Suppressor macrophage treated with lipopolysaccharide for 1 hour (primary cell): ENCODE data around the gene KRTAP10-10.
"Not testable (repeated sequence)": the region's sequence is repeated elsewhere in the genome, so short reads cannot be mapped to it uniquely, and the experiment has no call there.

Source experiments
- DNase-seq, 3 donors: peaks; one replicate each; pipeline ENCODE4 v3.0.0-alpha.2; 2020 to 2022

Gene KRTAP10-10

GRCh38 chr21:44627181-44627822, 9.9 kb upstream of the KRTAP10-10 start:
- not testable (repeated sequence) for DNase-seq

DNA sequence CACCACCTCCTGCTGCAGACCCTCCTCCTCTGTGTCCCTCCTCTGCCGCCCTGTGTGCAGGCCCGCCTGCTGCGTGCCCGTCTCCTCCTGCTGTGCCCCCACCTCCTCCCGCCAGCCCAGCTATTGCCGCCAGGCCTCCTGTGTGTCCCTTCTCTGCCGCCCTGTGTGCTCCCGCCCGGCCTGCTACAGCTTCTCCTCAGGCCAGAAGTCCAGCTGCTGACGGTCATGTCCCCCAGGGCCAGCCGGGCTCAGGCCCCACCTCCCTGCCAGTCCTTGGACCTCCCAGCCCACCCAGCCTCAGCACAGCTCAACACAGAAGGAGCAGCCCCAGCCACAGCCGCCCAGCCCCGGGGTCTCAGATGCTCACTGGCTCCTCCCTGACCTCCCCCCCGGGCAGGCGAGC, 9.3 kb upstream of the KRTAP10-10 start:
- DNase-seq: not testable (repeated sequence)

DNA sequence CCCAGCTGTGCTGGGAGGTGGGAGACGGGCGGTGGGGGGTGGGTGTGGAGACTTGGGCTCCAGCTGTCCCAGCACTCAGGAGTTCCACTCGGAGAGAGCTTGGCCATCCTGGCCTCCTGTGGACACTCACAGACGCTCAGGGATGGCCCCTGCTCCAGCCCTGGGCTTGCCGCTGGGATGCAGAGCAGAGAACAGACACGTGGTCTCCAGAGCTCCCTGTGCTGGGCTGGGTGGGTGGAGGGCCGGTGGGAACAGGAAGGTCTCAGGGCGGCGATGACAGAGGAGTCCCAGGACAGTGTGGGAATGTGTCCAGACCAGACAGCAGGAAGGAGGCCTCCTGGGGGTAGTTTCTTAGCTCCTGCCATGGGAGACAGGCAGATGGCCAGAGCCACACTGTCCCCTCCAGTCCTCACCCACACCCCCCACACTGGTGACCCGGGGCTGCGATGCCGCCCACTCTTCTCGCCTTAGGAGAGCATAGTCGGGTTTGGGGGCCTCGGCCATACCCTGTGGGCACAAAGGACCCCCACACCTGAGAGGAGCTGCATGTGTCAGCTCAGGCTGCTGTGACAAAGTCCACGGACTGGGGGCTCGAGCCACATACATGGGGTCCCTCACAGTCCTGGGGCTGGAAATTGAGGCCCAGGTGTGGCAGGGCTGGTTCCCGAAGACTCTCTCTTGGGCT, 8.3 kb upstream of the KRTAP10-10 start:
- DNase-seq: no peak

DNA sequence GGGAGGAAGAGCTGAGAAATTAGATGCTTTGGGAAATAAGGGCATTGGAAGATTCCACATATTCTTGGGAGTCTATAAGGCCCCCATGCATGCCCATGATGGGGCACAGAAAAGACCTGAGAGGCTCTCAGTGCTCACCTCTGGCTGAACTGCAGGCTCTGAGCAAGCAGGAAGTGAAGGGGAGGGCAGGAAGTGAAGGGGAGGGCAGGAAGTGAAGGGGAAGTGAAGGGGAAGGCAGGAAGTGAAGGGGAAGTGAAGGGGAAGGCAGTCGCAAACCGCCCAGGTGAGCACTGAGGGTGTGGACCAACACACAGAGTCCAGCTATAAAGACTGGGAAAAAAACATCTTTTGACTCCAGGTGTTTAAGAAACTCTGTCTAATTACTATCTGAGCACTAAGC, 6.7 kb upstream of the KRTAP10-10 start:
- DNase-seq: no peak

DNA sequence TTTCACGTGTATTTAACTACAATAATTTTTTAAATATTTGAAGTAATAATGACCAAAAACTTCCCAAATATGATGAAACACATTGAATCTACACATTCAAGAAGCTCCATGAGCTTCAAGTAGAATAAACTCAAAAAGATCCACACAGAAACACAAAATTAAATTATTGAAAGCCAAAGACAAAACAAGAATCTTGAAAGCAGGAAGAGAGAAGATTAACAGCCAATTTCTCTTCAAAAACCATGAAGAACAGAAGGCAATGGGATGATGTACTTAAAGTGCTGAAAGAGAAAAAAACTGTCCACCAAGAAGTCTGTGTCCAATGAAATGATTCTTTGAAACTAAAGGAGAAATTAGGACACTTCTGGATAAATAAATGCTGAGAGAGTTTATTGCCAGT, 5.1 kb upstream of the KRTAP10-10 start:
- no peak for DNase-seq

DNA sequence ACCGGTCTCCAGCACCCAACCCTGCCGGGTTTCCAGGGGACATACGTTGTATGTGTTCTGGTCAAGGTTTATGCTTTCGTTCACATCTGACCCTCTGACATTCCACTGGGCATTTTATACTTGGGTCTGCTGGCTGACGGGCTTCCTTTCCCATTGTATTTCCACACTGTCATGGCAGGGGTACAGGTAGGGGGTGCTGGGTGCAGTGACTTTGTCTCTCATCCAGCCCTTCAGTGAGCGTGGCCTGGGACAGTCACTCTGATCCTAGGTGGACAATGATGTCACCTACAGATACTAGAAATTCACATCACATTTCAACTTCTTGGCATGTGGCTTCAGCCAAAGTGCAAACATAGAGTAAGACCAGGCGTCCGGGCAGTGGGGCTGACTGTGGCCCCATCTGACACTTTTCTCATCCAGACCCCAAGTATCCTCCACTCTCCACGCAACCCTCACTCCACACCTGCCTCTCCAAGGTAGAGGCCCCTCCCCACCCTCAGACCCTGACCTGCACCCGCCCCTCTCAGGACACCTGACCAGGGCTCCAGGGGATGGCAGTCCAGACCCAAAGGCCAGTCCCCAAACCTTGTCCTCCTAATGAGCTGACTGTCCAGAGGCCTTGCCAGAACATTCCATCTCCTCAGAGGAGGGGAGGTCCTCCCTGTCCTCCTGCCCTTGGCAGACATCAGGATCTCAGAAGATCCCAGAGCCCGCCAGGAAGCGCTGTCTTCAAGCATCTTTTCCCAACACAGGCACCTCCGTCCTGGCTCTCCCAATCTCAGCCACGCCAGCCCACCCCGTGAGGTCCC, 743 bp upstream of the KRTAP10-10 start:
- DNase-seq: no peak

GRCh38 chr21:44637851-44638348, 744 bp downstream of the KRTAP10-10 start:
- DNase-seq: not testable (repeated sequence)

DNA sequence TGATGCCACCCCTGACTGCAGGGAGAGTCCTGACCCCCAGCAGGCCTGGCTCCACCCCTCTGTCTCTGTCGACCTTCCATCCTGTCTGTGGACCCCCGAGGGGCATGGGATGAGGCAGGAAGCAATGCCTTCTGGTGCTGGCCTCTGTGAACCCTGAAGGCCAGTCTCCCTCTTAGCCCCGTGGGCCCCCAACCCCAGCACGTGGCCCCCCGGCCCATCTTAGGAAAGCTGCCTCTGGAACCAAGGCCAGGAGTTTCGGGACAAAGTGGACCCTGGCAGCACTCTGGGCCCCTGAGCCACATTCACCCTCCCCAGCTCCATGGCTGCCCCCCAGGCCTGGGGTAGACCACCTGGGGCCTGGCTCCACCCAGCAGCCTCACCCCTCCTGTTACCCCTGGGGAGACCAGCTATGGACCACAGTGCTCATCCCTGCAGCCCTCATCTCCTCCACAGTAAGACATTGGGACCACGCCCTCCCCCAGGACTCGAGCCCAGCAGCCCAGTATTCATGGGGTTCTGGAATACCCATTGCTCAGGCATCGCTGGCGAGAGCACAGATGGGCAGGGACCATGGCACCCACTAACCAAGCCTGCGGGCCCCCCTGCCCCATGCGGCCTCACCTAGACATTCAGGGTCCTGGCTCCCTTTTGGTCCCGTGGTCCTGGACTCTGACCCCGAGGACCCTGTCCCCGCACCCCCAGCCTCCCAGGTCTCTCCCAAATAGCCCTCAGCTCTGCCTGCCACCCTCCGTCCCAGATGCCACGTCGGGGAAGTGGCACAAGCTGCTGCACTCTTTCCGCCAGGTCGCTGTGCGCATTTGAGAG, 1.6 kb downstream of the KRTAP10-10 start:
- not testable (repeated sequence) for DNase-seq

DNA sequence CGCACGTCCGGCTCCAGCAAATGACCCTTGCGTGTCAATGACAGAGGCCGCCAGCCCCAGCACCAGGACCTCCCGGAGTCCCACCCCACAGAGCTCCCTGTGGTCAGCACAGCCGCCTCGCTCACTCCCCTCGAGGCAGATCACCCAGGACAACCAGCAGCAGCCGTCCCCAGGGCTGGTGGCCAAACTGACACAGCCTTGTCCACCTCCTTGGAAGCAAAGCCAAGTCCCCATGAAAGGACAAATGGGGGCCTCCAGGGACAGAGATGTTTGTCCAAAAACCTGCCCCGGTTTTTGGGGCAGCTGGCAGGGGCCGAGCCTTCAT, 2.1 kb downstream of the KRTAP10-10 start:
- no peak for DNase-seq

- DNase-seq: no peak
Measured at GRCh38 chr21:44640761-44641160, 3.6 kb downstream of the KRTAP10-10 start.

DNA sequence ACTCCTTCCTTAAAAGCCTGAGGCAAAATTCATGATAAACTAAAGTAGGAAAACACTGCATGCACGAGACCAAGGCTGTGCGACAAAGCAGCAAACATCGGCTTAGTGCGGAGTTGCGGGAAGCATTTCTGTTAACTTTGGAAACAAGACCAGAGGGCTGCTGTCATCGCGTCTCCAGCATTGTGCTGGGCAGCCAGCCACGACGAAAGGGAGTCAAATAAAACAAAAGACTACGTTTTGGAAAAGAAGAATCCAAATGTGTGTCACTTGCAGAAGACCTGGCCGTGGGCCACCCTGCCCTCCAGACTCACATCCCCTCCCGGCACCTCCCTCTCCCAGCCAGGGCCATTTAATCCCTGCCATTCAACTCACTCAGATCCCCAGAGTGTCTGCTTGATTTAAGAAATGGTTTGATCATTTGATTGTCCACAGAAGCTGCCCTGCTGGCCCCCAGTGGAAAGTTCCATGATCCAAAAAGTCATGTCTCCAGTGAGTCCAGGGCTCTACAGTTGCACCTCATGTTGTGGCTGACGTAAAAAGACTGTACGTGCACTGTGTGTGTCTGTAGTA, 6.7 kb downstream of the KRTAP10-10 start:
- no peak for DNase-seq

GRCh38 chr21:44644878-44645277, 7.7 kb downstream of the KRTAP10-10 start:
- no peak for DNase-seq

GRCh38 chr21:44646366-44647221, 9.4 kb downstream of the KRTAP10-10 start, which contains the start of gene KRTAP10-11:
KRTAP10-11 (plus strand) TSS chr21:44646414; CDS start chr21:44646459, 45 bp downstream.
- not testable (repeated sequence) for DNase-seq

DNA sequence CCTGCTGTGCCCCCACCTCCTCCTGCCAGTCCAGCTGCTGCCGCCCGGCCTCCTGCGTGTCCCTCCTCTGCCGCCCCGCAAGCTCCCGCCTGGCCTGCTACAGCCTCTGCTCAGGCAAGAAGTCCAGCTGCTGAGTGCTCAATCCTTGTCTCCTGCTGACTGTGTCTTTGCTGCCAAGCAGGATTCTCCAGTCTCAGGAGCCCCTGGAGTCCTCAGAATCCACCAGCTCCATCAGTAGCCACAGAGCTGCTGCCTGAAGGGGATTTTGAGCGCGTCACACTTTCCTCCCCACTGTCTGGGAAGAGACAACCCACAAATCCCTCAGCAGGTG, 10.0 kb downstream of the KRTAP10-10 start:
- no peak for DNase-seq

- DNase-seq: no peak
Measured at GRCh38 chr21:44648557-44649311, 11.6 kb downstream of the KRTAP10-10 start.

DNA sequence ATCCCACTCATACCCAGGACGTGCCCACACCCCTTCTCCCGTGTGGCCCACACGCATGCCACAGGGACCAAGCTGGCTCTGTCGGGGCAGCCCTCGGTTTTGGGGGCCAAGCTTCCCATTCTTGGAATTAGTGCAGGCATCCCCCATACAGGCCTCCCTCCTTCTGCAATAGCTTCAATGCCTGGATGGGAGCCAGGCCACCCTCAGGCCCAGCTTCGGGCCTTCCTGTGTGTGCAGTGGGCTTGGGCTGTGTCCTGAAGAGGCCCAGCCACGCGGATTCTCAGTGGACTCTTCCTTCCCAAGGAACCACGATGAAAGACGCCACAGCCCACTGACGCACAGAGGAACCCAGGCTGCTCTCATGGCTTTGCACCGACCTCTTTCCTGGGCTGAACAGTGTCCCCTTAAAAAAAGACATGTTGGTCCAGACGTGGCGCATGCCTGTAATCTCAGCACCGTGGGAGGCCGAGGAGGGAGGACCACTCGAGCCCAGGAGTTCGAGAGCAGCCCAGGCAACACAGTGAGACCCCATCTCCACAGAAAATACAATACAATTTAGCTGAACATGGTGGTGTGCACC, 12.5 kb downstream of the KRTAP10-10 start:
- DNase-seq: no peak

DNA sequence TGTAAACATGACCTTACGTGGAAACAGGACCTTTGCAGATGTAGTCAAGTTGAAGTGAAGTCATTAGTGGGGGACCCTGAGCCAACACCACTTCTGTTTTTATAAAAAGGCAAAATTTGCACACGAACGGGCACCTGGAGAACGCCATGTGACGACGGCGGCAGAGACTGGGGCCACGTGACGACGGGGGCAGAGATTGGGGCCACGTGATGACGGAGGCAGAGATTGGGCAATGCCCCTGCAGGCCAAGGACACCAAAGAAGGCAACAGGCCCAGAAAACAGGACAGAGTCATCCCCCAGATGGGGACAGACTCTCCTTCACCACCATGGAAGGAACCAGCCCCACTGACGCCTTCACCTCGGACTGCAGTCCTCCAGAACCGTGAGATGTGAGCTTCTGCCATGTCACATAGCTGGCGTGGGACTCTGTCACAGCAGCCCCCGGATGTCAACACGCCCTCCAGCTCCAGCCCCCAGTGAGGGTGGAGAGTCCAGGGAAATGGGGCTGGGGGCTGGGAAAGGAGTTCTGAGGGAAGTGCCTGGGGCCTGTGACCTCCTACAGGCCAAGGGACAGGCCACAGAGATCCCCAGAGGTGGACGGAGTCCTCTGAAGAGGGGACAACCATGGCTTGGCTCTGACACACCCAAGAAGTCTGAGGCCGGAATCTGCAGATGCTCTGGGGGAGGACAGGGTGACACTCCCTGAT, 13.3 kb downstream of the KRTAP10-10 start:
- DNase-seq: no peak

DNA sequence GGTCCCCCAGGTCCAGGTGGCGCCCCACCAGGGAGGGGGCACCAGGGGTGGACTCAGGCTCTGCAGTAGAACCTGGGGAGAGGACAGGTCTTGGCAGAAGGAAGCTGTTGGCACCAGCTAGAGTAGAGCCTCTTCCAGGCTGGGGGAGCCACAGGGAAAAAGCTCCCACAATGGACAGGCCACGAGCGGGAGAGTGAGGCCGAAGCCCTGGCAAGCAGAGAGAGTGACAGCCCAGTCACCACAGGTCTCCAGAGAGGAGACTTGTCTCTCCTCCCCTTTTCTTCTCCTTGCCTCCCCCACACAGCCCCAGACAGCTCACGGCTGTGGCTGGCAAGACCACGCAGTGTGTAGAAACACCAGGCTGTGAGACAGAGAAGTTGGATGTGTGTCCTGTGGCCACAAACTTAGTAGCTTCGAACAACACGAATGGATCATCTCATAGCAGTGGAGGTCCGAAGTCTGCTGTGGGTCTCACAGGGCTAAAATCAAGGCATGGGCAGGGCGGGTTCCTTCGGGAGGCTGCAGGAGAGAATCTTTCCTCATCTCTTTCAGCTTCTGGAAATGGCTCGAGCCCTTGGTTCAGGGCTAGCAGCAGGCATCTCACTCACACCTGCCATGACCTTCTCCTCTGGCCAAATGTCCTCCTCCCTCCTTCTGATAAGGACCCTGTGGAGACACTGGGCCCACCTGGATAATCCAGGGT, 14.0 kb downstream of the KRTAP10-10 start:
- no peak for DNase-seq

DNA sequence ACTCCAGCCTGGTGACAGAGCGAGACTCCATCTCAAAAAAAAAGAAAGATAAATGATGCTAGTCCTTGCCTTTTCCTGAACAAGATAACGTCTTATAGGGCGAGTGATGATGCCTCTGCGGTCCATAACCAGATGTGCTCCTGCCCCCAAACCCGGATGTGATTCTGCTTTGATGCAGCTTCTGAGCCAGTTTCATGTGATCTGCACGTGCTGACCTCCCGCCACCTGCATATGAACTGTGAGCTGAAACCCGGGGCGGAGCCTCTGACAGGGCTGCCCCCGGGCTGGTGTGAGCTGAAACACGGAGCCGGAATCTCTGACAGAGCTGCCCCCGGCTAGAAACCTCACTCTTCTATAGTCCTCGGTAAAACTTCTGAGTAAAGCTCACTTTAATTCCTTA, 16.0 kb downstream of the KRTAP10-10 start:
- DNase-seq: no peak
